Measurements from ENCODE around the gene SEMA6D.

Gene SEMA6D

GRCh38 chr15:47802216-47802615 is 84.9 kb downstream of the SEMA6D start:
- no peak for TF ChIP-seq CTCF (IDR thresholded peaks at IDR 0.05; ENCODE audit: borderline replicate concordance, control extremely low read depth, extremely low read depth, insufficient read depth, missing control alignments)
- in situ Hi-C loops (cut with MboI; ENCODE audit: low sequenced_read_pairs, unreplicated experiment): no loop called here
- no peak for DNase-seq (ENCODE audit: low spot score)

GRCh38 chr15:47803767-47804166 is 86.5 kb downstream of the SEMA6D start:
- TF ChIP-seq CTCF (IDR thresholded peaks at IDR 0.05; ENCODE audit: borderline replicate concordance, control extremely low read depth, extremely low read depth, insufficient read depth, missing control alignments): no peak
- DNase-seq (ENCODE audit: low spot score): no peak
- in situ Hi-C loops (cut with MboI; ENCODE audit: low sequenced_read_pairs, unreplicated experiment): no loop called here

- in situ Hi-C loops (cut with MboI; ENCODE audit: low sequenced_read_pairs, unreplicated experiment): no loop called here
- TF ChIP-seq CTCF (IDR thresholded peaks at IDR 0.05; ENCODE audit: borderline replicate concordance, control extremely low read depth, extremely low read depth, insufficient read depth, missing control alignments): no peak
- no peak for DNase-seq (ENCODE audit: low spot score)
These were observed 87.4 kb downstream of the SEMA6D start for GRCh38 chr15:47804733-47805132.

- DNase-seq (ENCODE audit: low spot score): no peak
- no peak for TF ChIP-seq CTCF (IDR thresholded peaks at IDR 0.05; ENCODE audit: borderline replicate concordance, control extremely low read depth, extremely low read depth, insufficient read depth, missing control alignments)
- in situ Hi-C loops (cut with MboI; ENCODE audit: low sequenced_read_pairs, unreplicated experiment): no loop called here
These were observed 88.7 kb downstream of the SEMA6D start for GRCh38 chr15:47806008-47806407.

GRCh38 chr15:47811172-47811571 is 93.9 kb downstream of the SEMA6D start:
- in situ Hi-C loops (cut with MboI; ENCODE audit: low sequenced_read_pairs, unreplicated experiment): no loop called here
- no peak for TF ChIP-seq CTCF (IDR thresholded peaks at IDR 0.05; ENCODE audit: borderline replicate concordance, control extremely low read depth, extremely low read depth, insufficient read depth, missing control alignments)
- no peak for DNase-seq (ENCODE audit: low spot score)

GRCh38 chr15:47812470-47812999 is 95.2 kb downstream of the SEMA6D start:
- in situ Hi-C loops (cut with MboI; ENCODE audit: low sequenced_read_pairs, unreplicated experiment): no loop called here
- TF ChIP-seq CTCF (IDR thresholded peaks at IDR 0.05; ENCODE audit: borderline replicate concordance, control extremely low read depth, extremely low read depth, insufficient read depth, missing control alignments): no peak
- DNase-seq (ENCODE audit: low spot score): peak; percentile 38

Data from GM13976 (cell line).